NCI-H2081 (cell line): ENCODE data around the gene SPATS1.

ENCODE experiments used
- DNase-seq, 2 experiments: peaks; one replicate each; lab custom pipeline; 2025; lab: John Stamatoyannopoulos, UW

SPATS1 gene, protein sequence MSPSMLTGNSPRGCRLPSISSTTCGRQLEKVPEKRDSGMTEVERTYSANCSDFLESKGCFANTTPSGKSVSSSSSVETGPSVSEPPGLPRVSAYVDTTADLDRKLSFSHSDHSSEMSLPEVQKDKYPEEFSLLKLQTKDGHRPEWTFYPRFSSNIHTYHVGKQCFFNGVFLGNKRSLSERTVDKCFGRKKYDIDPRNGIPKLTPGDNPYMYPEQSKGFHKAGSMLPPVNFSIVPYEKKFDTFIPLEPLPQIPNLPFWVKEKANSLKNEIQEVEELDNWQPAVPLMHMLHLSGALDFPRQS

DNA sequence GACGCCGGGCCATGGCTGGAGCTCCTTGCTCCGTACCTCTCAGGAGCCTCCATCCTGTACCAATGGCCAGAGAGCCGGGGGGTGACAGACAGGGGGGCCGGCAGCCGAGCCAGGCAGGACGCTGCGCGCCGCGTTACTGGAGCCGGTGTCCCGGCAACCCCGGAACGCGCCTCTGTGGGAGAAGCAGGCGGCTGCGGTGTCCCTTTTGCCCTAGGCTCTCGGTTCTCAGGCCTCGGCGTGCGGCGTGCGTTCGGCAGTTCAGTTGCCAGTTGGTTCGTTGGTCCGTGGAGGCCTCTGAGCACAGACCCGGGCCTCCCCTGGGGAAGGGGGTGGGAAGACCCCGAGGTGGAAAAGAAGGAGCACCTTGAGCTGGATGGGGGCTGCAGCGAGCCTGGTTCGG, at the start of gene SPATS1:
TSS of gene SPATS1 (plus strand) at position 162 of the 400 bp plus-strand sequence. CDS start 446 bp downstream, outside the sequence.
- DNase-seq = no peak

DNA sequence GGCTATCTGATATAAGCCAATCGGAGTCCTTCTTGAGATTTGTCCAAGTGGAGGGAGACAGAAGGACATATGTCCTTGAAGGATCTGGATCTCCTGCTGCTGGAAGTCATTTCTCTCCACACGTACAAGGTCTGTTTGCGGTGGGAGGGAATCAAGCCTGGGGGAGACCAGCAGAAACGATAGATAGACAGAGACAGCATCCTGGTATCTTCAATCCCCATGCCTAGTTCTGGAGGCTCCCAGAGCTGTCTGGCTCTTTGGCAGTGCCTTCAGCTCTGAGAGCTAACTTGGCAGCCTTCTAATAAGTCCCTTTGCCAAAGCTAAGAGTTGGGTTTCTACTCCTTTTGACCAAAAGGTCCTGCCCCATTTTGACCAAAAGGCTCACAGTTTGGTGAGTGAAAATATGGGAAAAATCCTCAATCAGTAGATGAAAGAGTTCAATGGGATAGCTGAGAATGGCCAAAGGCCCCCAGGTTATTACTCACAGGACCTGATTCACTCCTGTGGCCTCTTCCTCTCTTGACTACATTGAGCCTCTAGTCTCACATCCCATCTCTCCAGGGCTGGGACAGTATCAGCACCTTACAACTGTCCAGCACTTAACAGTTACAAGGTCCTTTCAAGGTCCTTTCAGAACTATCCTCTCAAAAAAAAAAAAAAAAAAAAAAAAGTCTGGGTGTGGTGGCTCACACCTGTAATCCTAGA, 49.6 kb upstream of the SPATS1 start:
- DNase-seq = no peak

DNA sequence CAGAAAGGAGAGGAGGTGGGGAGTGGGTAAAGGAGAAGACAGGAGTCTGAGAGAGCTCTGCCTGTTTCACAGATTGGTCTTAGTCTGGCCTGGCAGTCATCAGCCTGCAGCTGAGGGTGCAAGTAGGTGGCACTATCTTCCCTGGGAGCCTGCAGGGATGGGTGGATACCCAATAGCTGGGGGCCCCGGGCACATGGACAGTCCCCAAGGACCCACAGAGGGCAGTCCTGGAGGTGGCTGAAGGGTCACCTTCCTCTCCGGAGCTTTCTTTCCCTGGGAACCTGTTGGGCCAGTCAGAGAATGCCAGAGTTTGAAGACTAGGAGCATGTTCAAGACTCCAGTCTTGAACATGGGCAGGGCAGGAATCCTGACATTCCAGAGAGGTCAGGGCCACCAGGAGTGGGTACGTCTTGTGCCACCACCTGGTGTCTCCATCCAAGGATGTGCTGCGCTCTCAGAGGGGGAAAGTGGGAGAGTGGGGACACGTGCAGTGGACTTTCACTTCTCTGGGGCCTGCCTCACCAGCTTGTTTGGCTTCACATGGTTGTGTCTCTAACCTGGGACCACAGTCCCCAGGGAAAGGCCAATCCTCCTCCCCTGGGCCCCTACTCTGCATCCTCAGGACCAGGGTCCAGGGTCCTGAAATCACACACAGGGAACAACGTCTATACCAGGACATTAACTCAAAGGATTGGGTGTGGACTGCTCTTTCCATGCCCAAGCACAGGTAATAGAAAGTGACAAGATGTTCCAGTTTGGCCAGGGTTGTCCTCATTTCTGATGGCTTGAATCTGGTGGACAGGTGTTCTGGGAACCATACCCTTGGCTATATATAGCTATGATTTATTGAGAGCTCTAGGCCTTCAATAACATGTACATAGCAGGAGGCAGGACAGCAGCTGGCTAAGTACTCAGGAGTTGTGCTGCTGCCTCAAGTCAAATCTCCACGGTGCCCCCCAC, 47.3 kb upstream of the SPATS1 start:
- no peak for DNase-seq

- peak; percentile 50 to 63 for DNase-seq
Measured at GRCh38 chr6:44297063-44298038, 45.1 kb upstream of the SPATS1 start.

GRCh38 chr6:44298055-44298803, 44.2 kb upstream of the SPATS1 start:
- no peak for DNase-seq

GRCh38 chr6:44298864-44299263, 43.6 kb upstream of the SPATS1 start:
- no peak for DNase-seq

- no peak for DNase-seq
Measured at GRCh38 chr6:44300292-44300823, 42.1 kb upstream of the SPATS1 start.

DNA sequence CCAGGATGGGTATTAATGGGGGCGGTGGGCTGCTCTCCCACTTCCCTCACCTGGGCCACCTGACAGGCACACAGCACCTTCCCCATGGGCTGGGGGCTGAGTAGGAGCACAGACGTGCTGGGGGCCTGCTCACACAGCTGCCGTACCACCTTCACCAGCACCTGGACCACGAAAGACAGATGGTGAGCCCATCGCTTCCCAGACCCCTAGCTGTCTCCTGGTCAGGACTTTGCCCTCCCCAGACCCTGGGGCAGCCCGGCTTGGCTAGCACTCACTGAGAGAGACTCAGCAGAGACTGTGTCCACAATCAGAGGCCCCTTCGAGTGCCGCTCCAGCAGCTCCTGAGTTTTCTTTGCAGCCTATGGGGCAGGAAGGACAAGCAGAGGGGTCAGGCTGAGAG, 41.3 kb upstream of the SPATS1 start:
- DNase-seq = no peak

DNA sequence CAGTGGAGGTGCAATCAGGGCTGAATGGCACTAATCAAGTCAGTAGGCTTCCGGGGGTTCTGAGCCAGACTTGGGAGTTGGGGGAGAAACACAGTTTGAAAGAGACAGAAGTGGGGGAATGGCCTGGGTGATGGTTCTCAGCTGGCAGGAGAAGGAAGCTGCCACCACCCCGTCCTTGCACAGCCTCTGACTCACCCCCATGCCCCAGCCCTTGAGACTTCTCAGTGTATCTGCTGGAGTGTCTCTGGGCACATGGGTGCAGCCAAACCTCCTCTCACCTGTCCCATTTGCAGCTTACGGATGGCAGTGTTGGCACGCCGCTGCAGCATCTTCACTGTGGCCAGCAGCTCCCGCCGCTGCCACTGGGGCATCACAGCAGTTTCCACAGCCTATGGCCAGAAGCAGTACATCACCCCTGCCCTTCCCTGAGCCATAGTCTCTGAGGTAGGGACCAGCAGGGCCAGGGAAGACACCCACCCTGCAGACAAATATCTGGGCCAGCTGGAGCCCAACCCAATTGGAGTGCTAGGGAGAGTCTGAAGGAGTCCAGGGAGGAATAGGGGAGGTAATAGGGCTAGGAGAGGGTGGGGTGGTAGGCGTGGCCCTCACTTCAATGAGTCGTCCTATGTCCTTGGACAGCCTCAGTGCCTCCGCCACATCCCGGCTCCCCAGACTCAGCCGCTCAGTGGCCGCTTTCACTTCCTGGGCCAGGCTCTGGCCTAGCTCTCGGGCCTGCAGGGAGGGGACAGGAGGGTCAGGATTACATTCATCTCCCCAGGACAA, 40.5 kb upstream of the SPATS1 start:
- DNase-seq = no peak

GRCh38 chr6:44302856-44303255, 39.6 kb upstream of the SPATS1 start:
- no peak for DNase-seq

DNA sequence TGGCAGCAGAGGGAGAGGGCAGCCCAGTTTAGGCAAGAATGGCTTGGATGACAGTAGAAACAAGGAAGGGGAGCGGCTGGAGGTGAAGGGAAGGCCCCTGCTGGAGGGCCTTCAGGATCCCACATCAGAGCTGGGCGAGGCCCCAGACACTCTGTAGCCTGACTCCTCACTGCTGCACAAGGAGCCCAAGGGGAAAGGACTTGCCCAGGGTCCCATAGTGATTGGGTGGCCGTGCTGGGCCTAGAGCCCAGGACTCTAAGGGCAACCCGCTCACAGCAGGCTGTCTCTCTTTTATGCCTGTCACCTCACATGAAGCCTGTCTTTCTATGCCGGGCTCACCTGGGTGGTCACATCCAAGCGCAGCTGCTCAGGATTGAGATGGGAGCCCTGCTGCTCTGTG, 38.6 kb upstream of the SPATS1 start:
- no peak for DNase-seq

DNA sequence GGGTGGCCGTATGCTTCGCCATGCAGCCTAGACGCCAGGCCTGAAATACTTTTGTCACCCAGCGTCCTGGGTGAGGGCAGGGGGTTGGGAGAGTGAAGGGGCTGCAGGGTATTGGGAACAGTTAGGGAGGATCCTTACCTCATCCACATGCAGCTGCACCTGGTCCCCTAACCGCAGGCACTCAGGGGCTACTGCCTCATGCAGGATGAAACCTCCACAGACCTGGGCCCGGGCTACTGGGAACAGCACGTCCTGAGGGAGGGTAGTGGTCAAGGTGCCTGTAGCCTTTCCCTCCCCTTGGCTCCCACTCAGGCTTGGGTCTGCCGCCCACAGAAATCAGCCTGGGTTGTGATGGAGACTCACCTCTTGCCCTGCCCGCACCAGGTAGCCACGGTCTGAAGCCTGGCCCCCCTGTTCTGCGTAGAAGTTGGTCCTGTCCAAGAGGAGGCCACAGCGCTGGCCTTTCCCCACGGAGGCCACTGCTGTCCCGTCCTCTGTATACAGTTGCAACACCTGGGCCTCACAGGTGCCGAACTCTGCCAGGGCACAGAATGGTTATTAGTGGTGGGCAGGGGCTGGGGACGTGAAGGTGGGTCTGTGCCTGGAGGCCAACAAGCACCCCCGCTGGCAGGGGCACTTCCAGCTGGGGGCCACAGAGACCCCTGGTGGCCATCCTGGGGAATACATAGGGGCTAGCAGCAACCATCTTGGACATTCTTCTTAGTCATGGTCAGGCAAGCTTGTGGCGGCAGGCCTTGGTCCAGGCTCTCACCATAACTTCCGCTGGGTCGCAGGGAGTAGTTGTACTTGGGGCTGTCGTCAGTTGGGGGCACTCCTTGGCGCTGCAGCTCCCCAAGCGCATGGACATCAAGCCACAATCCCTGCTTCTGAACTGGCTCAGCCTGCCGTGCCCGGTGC, 37.9 kb upstream of the SPATS1 start:
- peak in 1 of 2 experiments; percentile 23 for DNase-seq

DNA sequence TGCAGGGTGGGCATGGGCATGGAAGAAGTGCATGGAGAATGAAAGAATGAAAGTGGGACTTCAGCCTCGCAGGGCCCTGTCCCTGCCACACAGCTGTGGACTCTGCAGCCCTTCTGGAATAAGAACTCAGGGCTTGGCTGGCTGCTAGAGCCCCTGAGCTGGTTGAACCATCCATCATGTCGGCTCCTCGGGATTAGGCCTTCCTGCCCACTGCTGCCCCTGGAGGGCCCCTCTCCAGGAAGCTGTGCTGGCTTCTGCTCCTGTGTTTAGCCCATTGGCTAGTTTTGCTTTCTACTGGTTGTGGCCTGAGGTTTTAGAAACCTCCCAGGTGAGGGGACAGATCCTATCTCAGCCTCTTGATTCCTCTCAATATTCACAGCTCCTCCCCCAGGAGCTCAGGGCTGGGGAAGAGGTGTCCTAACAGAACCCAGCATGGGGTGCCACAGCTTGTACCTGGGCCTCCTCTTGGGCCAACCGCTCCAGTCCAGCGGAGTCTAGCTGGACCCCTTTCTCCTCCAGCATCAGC, 37.2 kb upstream of the SPATS1 start:
- DNase-seq = no peak

- no peak for DNase-seq
Measured at GRCh38 chr6:44306710-44307109, 35.7 kb upstream of the SPATS1 start.

DNA sequence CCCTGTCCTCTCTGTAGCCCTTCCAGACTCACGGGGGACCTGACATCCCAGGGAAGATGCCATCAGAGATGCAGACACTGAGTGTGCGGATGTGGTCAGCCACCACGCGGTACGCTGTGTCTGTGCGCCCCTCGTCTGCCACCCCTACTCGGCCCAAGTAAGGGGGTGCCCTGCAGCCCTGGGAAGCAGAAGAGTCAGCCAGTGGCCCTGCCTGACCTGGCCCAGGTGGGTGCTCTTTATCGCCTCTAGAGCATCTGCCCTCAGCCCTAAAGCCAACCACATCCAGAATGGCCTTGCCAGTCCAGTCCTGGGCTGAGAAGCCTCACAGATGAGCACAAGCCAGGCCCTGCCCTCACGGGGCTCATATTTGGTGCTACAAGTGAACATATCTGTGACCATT, 35.2 kb upstream of the SPATS1 start:
- DNase-seq = no peak

DNA sequence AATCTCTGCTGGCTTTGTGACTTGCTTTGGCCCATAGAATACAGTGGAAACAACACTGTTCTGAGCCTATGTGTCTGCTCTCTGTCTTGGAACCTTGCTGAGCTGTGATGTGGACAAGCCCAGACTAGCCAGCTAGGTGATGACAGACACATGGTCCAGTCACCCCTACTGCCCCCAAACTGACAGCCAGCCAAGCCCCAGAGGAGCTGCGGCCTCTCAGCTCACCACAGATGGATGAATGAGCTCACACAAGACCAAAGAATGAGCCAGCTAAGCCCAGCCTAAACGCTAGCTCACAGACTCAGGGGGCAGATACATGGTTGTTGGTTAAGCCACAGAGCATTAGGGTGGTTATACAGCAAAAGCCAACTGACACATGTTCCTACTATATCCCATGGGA, 33.4 kb upstream of the SPATS1 start:
- no peak for DNase-seq

DNA sequence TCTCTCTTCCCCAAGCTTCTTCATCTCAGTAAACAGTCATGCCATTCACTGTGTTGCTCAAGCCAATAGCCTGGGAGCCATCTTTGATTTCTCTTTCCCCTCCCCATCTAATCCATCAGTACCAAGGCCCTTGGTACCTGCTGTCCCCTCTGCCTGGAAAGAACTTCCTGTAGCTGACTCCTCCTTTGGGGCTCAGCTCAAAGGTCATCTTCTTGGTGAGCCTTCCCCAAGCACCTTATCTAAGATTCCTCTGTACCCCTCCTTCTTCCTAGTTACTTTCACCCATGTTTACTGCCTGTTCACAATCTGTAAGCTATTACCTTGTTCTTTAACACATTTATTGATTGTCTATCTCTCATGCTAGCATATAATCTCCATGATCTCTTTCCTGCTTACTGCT, 32.8 kb upstream of the SPATS1 start:
- DNase-seq = no peak

DNA sequence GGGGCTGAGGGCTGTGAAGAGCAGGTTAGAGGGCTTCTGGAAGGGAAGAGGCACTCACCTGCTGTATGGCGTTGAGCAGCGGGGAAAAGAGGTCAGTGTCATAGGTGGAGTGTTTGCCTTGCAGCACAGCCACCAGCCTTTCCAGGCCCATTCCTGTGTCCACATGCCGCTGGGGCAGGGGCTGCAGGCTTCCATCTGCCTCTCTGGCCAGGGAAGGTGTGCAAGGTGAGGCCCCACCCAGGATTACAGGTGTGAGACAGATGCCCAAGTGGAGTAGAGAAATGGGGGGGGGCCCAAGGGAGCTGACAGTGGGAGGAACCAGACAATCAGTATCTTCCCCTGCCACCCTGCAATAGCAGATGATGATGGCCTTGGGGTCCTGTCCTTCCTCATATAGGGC, 32.2 kb upstream of the SPATS1 start:
- DNase-seq = no peak
